Germinal center (tissue), 1 donor: ENCODE measurements around the gene NKTR.
"Not testable (repeated sequence)": the region's sequence is repeated elsewhere in the genome, so short reads cannot be mapped to it uniquely, and the experiment has no call there.

ENCODE experiments used
- DNase-seq: peaks from one replicate; pipeline ENCODE4 v3.0.0; 2012; ENCODE audit warnings: mixed read lengths, low spot score

Gene NKTR

GRCh38 chr3:42600111-42600957, at the start of gene NKTR:
Gene NKTR, plus strand, starts transcription at chr3:42600686. Its CDS starts 321 bp downstream, at chr3:42601007.
- peak; percentile 95 for DNase-seq

GRCh38 chr3:42552830-42553229, 47.7 kb upstream of the NKTR start:
- no peak for DNase-seq

DNA sequence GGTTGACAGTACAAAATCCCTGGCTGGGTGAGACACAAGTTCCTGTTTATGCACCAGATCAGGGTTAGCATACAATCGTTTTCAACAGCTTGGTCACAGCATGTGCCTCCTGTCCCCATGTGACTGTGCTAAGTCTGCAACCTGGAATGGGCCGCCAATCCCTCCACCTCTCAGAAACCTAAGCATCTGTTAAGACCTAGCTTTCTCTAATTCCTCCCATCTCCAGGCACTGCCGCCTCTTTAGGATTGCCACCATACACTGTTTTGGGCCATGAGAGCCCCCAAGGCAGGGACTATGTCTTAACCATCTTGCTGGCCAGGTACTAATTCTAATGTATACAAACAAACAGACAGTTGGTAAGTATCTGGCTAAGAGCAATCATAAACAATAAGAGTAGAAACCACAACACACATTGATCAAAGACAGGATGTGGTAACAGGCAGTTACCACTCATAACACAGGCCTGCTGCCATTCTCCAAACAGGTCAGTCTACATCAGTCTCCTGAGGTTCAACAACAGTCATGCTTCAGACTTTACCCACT, 44.3 kb upstream of the NKTR start:
- no peak for DNase-seq

- not testable (repeated sequence) for DNase-seq
These were observed 43.7 kb upstream of the NKTR start for GRCh38 chr3:42556817-42557216.

DNA sequence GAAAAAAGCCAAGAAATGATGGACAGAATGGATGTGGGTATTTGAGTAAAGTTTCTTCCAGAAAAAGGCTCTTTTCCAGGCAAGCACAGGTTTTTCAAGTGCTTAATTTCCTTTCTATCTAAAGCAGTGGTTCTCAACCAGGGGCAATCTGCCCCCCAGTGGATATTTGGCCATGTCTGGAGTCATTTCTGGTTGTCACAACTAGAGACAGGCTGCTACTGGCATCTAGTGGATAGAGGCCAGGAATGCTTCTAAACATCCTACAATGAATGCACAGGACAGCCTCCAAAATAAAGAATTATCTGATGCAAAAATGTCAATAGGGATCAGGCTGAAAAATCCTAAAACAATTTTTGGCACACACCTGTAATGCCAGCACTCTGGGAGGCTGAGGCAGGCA, 42.6 kb upstream of the NKTR start:
- no peak for DNase-seq

GRCh38 chr3:42562047-42562907, 38.2 kb upstream of the NKTR start:
- DNase-seq = no peak

GRCh38 chr3:42569593-42570142, 30.8 kb upstream of the NKTR start:
- DNase-seq = no peak

GRCh38 chr3:42572278-42572677, 28.2 kb upstream of the NKTR start:
- peak; percentile 46 for DNase-seq

DNA sequence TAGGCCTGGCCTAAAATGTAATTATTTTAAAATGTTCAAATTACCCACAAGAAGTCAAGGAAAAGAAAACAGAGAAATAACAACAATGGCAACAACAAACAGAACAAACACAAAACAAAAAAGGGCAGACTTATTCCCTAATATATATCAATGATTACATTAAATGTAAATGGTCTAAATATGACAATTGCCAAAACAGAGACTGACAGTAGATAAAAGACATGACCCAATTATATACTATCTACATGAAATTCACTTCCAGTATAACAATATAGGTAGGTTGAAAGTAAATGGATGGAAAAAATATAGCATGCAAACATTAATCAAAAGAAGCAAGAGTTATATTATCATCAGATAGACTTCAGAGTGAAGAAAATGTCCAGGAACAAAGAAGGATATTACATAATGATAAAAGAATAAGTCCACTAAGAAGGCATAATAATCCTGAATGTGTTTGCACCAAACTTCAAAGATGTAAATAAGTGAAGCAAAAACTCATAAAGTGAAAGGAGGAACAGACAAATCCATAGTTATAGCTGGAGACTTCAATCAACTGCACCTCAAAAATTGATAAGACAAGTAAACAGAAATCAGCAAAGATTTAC, 25.2 kb upstream of the NKTR start:
- no peak for DNase-seq

- DNase-seq = no peak
These were observed 22.4 kb upstream of the NKTR start for GRCh38 chr3:42578054-42578453.

- not testable (repeated sequence) for DNase-seq
These were observed 21.1 kb upstream of the NKTR start for GRCh38 chr3:42579346-42579745.

DNA sequence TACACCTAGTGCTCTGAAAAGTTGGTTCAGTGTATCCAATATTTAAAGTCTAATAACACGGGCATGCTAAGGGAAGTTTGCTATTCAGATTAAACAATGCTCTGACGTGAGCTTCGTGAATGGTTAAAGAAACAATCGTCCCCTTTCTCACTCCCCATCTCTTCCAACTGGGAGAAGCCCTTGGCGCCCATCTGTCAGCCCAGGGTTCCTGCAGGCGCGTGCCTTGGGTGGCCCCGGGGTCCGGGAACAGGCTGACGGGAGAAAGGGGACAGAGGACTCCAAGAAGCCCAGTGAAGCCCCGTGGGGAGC, 19.1 kb upstream of the NKTR start:
- no peak for DNase-seq

DNA sequence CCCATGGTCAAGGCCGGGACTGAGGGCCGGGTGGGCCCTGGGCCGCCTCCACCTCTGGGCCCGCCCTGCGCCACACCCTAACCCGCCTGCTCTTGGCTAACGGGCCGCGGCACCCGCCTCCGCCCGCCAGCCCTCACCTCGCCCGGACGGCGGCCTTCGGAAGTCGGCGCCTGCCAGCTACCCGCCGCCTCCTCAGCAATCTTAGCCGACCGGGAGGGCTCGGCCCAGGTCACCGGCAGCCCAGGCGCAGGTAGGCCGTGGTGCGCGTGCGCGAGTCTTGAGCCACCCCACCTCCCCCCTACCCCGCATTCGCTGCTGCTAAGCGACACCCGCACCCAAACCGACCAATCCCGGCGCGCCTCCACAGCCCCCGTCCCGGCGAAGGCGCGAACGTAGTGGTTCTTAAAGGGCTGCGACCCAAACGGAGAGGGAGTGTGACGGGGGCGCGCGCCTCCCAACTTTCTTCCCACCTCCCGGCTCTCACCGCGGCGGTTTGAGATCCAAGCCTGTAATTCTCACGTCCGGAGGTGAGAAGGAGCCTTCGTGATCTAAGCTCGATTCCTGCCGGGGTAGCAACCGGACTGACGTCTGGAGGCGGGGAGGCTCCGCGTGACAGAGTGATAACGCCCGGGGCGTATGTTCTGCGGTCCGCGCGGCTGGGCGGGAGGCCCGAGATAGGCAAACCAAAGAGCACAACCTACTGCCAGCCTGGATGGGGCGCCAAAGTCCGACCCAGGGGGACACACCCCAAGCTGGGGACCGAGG, 18.6 kb upstream of the NKTR start, which contains the start of gene SEC22C:
Gene SEC22C (minus strand): TSS at position 259 of the 765 bp plus-strand sequence. CDS start 12,921 bp downstream, outside the sequence.
- peak; percentile 100 for DNase-seq

DNA sequence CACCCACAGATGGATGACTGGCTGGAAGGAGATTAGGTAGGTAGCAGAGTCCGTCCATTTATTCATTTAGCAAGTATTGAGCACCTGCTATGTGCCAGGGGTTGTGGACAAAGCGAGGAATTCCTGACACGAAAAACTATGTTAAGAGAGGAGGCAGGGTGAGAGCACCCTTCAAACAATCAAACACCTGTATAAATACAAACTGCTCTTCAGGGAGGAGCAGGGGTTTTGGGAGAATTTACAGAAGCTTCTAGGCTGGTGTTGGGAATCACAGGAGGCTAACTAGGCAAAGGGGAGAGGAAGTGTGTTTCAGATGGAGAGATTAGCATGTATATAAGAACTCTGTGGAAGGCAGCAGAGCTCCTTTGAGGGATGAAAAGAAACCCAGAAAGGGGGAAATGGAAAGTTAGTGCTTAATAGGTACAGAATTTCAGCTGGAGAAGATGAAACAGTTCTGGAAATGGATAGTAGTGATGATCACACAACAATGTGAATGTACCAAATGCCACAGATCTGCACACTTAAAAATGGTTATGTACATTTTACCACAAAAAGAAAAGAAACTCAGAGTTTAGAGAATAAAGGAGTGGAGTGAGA, 17.9 kb upstream of the NKTR start:
- peak; percentile 8 for DNase-seq

- no peak for DNase-seq
These were observed 11.9 kb upstream of the NKTR start for GRCh38 chr3:42588625-42589024.

DNA sequence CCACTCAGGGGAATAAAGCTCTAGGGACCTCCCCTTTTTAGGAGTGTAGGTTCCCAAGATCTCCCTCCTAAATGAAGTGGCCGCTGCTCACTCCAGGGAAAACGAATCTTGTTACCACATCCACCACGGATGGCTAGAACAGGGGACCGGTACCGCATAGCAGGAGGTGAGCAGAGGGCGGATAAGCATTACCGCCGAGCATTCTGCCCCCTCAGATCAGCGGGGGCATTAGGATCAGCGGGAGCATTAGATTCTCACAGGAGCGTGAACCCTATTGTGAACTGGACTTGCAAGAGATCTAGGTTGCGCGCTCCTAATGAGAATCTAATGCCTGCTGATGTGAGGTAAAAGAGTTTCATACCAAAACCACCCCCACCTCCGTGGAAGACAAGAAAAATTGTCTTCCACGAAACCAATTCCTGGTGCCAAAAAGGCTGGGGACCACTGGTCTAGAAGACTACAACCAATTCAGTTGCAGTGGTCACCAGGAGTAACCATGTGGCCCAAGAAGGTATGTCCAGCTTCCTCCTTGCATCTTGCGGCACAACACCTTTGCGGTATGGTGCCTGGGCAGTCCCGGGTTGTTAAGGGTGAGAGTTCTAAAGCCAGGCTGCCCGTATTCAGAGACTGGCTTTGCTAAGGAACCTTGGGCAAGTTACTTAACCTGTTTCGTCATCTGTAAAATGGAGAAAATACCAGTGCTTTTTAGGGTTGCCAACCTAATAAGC, 10.9 kb upstream of the NKTR start:
- no peak for DNase-seq

DNA sequence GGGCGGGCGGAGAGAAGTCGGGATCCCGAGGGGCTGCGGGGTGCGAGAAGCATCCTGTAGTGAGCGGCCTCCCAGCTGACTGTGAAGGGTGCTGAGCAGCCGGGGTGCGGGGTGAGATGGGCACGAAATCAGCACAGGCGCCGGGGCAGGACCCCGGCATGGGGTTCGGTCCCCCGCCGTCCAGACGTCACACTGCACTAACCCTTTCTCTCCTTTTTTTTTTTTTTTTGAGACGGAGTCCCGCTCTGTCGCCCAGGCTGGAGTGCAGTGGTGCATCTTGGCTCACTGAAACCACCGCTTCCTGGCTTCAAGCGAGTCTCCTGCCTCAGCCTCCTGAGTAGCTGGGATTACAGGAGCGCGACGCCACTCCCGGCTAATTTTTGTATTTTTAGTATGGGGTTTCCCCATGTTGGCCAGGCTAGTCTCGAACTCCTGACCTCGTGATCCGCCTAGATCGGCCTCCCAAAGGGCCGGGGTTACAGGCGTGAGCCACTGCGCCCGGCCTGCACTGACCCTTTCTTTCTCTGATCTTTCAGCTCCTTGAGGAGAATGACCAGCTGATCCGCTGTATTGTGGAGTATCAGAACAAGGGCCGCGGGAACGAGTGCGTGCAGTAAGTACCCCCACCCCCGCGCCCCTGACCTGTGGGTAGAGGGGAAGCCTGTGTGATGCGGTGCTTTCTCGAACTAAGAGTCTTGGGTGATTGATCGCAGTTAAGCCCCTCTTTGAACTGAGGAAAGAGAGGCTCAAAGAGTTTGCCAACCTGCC, 9.3 kb upstream of the NKTR start:
- DNase-seq = no peak

DNA sequence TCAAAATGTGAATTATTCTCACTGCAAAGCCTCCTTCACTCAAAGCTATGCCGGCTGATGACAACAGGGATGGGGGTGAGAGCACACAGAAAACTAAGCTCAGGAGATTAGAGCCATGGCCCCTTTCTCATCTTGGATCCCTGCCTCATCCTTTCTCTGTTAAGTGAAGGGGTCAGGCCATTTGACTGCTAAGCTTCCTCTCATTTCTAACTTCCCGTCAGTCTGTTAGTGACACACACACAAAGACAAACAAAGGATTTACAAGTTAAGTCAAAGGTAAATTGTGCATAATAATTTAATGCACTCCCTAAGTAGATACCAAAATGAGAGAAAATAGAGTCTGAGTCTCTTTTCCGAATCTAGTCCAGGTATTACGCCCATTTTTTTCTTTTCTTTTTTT, 8.7 kb upstream of the NKTR start:
- DNase-seq = no peak

- no peak for DNase-seq
These were observed 6.9 kb upstream of the NKTR start for GRCh38 chr3:42593635-42594034.
